ENCODE measurements around the gene FILIP1. TPM values are rescaled to one million over a fixed set of nuclear protein-coding genes. Genes with fewer than 3 reads are reported as not detected.

FILIP1 gene
- total RNA-seq, 1 experiment from 2014 or later = 2.9 TPM

DNA sequence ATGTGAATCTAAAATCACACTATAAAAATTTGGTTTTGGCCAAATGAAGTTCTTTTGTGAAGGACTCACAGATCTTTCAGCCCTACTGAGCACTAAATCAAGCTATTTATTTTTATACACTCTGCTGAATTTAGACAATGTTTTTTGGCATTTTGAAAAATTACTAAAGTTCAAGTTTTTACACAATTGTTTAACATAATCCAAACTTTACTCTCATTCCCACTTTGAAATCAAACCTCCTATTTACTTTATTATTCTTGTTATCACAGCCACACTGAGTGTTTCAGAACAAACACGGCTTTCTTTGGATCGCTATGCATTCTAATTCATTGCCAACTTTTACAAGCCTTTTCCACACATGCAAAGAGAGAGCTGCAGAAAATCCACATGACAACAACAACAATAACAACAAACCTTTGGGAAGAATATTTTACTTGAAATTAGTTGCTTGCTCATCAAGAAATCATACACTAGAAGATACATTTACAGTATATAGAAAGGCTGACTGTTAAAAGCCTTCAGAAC lies 159.9 kb downstream of the FILIP1 start:
- Mint-ChIP-seq H3K36me3 (peaks cover 2% of the 10 kb centered on the region; the same call in 1 of the 2 replicates), H3K4me3 (peak overlapping the region; percentile 62), H3K27me3 (ENCODE audit: low read depth) (no peaks in the 10 kb centered on the region), H3K27ac (peak overlapping the region; percentile 98), H3K9me3 (peaks cover 7% of the 10 kb centered on the region), H3K4me1 (peaks cover 77% of the 10 kb centered on the region)
- ChIA-PET POLR2A (interaction anchor here (1.3 to 1.4 kb wide), 2 partner anchors 16 to 49 kb away, joined by 5 to 8 read pairs; partner anchors contain the start of gene TMEM30A), CTCF (interaction anchor here (0.9 to 1.5 kb wide), 3 partner anchors 16 to 36 kb away, joined by 3 to 8 read pairs (median 7); no protein-coding TSS in a partner anchor)
- TF ChIP-seq CREB1 (CRISPR knock-in tag; IDR thresholded peaks at IDR 0.05) = no peak
- TF ChIP-seq MYBL2 (CRISPR knock-in tag; IDR thresholded peaks at IDR 0.05) = no peak
- no peak for TF ChIP-seq NFATC4 (CRISPR knock-in tag; IDR thresholded peaks at IDR 0.05)
- no peak for TF ChIP-seq ESRRA (CRISPR knock-in tag; IDR thresholded peaks at IDR 0.05; ENCODE audit: borderline replicate concordance)
- TF ChIP-seq ZBTB21 (CRISPR knock-in tag; IDR thresholded peaks at IDR 0.05; ENCODE audit: borderline replicate concordance) = no peak
- no peak for TF ChIP-seq ZNF423 (CRISPR knock-in tag; IDR thresholded peaks at IDR 0.05)
- TF ChIP-seq IRF2 (CRISPR knock-in tag; IDR thresholded peaks at IDR 0.05; ENCODE audit: borderline replicate concordance, low read depth) = no peak
- no peak for TF ChIP-seq JUN (CRISPR knock-in tag; IDR thresholded peaks at IDR 0.05)
- TF ChIP-seq, protein P1, sequence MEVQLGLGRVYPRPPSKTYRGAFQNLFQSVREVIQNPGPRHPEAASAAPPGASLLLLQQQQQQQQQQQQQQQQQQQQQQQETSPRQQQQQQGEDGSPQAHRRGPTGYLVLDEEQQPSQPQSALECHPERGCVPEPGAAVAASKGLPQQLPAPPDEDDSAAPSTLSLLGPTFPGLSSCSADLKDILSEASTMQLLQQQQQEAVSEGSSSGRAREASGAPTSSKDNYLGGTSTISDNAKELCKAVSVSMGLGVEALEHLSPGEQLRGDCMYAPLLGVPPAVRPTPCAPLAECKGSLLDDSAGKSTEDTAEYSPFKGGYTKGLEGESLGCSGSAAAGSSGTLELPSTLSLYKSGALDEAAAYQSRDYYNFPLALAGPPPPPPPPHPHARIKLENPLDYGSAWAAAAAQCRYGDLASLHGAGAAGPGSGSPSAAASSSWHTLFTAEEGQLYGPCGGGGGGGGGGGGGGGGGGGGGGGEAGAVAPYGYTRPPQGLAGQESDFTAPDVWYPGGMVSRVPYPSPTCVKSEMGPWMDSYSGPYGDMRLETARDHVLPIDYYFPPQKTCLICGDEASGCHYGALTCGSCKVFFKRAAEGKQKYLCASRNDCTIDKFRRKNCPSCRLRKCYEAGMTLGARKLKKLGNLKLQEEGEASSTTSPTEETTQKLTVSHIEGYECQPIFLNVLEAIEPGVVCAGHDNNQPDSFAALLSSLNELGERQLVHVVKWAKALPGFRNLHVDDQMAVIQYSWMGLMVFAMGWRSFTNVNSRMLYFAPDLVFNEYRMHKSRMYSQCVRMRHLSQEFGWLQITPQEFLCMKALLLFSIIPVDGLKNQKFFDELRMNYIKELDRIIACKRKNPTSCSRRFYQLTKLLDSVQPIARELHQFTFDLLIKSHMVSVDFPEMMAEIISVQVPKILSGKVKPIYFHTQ (CRISPR knock-in tag; IDR thresholded peaks at IDR 0.05) = no peak
- TF ChIP-seq, protein P2, sequence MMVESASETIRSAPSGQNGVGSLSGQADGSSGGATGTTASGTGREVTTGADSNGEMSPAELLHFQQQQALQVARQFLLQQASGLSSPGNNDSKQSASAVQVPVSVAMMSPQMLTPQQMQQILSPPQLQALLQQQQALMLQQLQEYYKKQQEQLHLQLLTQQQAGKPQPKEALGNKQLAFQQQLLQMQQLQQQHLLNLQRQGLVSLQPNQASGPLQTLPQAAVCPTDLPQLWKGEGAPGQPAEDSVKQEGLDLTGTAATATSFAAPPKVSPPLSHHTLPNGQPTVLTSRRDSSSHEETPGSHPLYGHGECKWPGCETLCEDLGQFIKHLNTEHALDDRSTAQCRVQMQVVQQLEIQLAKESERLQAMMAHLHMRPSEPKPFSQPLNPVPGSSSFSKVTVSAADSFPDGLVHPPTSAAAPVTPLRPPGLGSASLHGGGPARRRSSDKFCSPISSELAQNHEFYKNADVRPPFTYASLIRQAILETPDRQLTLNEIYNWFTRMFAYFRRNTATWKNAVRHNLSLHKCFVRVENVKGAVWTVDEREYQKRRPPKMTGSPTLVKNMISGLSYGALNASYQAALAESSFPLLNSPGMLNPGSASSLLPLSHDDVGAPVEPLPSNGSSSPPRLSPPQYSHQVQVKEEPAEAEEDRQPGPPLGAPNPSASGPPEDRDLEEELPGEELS (CRISPR knock-in tag; IDR thresholded peaks at IDR 0.05) = no peak
- TF ChIP-seq NR3C1 (CRISPR knock-in tag; conservative IDR thresholded peaks at IDR 0.05; ENCODE audit: low read depth) = no peak
- DNase-seq (ENCODE audit: low spot score) (no peak), ATAC-seq (no peak)

DNA sequence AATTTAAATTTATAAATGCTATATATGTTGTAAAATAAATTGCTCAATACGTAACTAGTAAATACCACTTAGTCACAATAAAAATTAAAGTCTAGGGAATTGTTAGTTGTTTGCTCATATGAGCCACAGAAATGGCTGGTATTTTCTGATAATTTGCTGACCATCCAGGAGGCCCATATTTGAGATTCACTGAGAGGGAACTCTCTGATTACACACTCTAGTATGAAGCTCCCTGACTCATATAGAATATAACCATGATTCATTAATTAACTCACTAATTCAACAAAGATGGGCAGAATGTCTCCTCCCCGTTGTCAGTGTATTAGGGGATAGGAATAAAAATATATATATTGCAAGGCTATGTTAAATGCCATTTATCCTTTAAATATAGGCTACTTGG lies 162.4 kb downstream of the FILIP1 start:
- POLR2A ChIA-PET = no interaction called here
- no peak for ATAC-seq
- H3K27ac Mint-ChIP-seq = no peak overlapping the region
- CTCF ChIA-PET = no interaction called here
- DNase-seq (ENCODE audit: low spot score) = no peak
- H3K9me3 Mint-ChIP-seq = no peaks in the 10 kb centered on the region
- no peaks in the 10 kb centered on the region for H3K27me3 Mint-ChIP-seq (ENCODE audit: low read depth)
- H3K36me3 Mint-ChIP-seq = no peaks in the 10 kb centered on the region
- H3K4me1 Mint-ChIP-seq = peaks cover 62% of the 10 kb centered on the region
- H3K4me3 Mint-ChIP-seq = no peak overlapping the region
- TF ChIP-seq NR2C2 (CRISPR knock-in tag; IDR thresholded peaks at IDR 0.05) (no peak), NR1H2 (CRISPR knock-in tag; IDR thresholded peaks at IDR 0.05) (no peak), ETV6 (CRISPR knock-in tag; IDR thresholded peaks at IDR 0.05) (no peak), FOXJ3 (CRISPR knock-in tag; IDR thresholded peaks at IDR 0.05; ENCODE audit: borderline replicate concordance) (no peak), RORB (CRISPR knock-in tag; IDR thresholded peaks at IDR 0.05) (no peak), TEAD4 (CRISPR knock-in tag; IDR thresholded peaks at IDR 0.05) (no peak), NFYB (CRISPR knock-in tag; conservative IDR thresholded peaks at IDR 0.05; ENCODE audit: low read depth) (no peak), ZNF396 (CRISPR knock-in tag; IDR thresholded peaks at IDR 0.05; ENCODE audit: borderline replicate concordance) (no peak)
- TF ChIP-seq, protein P3, sequence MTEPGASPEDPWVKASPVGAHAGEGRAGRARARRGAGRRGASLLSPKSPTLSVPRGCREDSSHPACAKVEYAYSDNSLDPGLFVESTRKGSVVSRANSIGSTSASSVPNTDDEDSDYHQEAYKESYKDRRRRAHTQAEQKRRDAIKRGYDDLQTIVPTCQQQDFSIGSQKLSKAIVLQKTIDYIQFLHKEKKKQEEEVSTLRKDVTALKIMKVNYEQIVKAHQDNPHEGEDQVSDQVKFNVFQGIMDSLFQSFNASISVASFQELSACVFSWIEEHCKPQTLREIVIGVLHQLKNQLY (CRISPR knock-in tag; IDR thresholded peaks at IDR 0.05) = no peak
- TF ChIP-seq, protein P4, sequence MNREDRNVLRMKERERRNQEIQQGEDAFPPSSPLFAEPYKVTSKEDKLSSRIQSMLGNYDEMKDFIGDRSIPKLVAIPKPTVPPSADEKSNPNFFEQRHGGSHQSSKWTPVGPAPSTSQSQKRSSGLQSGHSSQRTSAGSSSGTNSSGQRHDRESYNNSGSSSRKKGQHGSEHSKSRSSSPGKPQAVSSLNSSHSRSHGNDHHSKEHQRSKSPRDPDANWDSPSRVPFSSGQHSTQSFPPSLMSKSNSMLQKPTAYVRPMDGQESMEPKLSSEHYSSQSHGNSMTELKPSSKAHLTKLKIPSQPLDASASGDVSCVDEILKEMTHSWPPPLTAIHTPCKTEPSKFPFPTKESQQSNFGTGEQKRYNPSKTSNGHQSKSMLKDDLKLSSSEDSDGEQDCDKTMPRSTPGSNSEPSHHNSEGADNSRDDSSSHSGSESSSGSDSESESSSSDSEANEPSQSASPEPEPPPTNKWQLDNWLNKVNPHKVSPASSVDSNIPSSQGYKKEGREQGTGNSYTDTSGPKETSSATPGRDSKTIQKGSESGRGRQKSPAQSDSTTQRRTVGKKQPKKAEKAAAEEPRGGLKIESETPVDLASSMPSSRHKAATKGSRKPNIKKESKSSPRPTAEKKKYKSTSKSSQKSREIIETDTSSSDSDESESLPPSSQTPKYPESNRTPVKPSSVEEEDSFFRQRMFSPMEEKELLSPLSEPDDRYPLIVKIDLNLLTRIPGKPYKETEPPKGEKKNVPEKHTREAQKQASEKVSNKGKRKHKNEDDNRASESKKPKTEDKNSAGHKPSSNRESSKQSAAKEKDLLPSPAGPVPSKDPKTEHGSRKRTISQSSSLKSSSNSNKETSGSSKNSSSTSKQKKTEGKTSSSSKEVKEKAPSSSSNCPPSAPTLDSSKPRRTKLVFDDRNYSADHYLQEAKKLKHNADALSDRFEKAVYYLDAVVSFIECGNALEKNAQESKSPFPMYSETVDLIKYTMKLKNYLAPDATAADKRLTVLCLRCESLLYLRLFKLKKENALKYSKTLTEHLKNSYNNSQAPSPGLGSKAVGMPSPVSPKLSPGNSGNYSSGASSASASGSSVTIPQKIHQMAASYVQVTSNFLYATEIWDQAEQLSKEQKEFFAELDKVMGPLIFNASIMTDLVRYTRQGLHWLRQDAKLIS (CRISPR knock-in tag; IDR thresholded peaks at IDR 0.05; ENCODE audit: borderline replicate concordance) = no peak
- TF ChIP-seq, protein P5, sequence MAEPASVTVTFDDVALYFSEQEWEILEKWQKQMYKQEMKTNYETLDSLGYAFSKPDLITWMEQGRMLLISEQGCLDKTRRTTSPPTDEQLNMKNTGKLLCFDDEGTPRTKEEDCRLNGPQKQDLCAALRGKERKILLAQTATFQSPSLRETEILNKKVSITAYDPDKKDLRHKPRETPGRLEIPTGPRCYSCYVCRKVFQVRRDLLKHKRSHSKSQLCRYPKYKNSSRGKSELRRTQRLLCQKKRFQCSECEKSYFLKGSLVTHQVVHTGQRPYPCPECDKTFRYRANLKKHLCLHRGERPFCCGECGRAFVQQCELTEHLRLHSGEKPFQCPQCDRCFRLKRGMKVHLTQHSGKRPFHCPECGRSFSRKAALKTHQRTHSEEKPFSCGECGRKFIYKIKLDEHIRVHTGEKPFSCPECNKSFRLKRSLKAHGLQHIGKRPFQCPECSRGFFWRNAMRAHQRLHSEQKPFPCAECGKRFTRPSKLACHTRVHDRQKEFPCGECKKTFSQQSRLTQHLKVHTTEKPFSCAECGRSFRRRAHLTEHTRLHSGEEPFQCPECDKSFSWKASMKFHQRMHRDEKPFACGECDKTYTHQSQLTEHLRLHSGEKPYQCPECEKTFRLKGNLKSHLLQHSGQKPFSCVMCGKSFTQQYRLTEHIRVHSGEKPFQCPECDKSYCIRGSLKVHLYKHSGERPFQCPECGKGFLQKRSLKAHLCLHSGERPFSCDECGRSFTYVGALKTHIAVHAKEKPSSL (CRISPR knock-in tag; conservative IDR thresholded peaks at IDR 0.05) = no peak
- TF ChIP-seq, protein P6, sequence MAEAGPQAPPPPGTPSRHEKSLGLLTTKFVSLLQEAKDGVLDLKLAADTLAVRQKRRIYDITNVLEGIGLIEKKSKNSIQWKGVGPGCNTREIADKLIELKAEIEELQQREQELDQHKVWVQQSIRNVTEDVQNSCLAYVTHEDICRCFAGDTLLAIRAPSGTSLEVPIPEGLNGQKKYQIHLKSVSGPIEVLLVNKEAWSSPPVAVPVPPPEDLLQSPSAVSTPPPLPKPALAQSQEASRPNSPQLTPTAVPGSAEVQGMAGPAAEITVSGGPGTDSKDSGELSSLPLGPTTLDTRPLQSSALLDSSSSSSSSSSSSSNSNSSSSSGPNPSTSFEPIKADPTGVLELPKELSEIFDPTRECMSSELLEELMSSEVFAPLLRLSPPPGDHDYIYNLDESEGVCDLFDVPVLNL (CRISPR knock-in tag; IDR thresholded peaks at IDR 0.05; ENCODE audit: borderline replicate concordance, low read depth) = no peak
